HG03442 (cell line): ENCODE measurements around the gene PMVK.

ENCODE experiments used
- ATAC-seq: cut with Tn5 transposase; IDR thresholded peaks from one replicate; pipeline ENCODE4 v1.9.1; 2021; ENCODE audit warnings: mild to moderate bottlenecking, moderate library complexity; ENCODE audit not compliant: unreplicated experiment

Gene PMVK

DNA sequence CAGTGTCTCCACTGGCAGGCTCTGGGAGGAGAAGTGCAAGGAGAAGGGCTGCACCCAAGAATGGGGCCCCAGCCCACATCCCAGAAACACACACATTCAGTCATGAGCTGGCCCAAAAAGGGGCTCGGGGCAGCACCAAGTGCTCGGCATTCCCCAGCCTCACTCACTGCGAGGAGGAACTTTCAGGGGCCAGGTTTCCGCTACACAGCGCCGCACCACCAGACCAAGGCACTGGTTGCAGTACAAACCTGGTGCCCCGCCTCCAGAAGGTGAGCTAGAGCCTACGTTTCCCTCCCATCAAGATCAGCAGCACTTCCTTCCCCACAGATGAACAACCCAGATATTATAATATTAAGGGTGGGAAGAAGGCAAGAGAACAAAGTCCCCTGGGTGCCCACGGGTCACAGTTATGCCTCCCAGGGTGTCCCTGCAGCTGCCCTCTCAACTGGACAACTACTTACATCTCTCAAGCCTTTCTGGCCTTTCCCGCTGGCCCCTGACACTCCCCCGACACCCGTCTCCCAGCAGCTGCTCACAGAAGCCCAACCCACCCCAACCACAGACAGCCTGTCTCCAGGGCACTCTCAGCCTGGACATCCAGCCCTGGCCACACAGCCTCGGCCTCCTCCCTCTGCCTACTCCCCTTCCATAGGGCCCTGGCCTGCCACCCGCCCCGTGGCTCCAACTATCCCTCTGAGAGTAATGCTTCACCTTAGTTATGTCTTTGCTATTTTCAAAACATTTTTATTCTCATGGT lies 15.6 kb upstream of the PMVK start:
- ATAC-seq, result no peak

- ATAC-seq, result no peak
Measured at GRCh38 chr1:154948079-154948478, 11.6 kb upstream of the PMVK start.

GRCh38 chr1:154945962-154946850 lies 9.7 kb upstream of the PMVK start:
- ATAC-seq, result no peak

- no peak for ATAC-seq
Measured at GRCh38 chr1:154945160-154945961, 8.8 kb upstream of the PMVK start.

DNA sequence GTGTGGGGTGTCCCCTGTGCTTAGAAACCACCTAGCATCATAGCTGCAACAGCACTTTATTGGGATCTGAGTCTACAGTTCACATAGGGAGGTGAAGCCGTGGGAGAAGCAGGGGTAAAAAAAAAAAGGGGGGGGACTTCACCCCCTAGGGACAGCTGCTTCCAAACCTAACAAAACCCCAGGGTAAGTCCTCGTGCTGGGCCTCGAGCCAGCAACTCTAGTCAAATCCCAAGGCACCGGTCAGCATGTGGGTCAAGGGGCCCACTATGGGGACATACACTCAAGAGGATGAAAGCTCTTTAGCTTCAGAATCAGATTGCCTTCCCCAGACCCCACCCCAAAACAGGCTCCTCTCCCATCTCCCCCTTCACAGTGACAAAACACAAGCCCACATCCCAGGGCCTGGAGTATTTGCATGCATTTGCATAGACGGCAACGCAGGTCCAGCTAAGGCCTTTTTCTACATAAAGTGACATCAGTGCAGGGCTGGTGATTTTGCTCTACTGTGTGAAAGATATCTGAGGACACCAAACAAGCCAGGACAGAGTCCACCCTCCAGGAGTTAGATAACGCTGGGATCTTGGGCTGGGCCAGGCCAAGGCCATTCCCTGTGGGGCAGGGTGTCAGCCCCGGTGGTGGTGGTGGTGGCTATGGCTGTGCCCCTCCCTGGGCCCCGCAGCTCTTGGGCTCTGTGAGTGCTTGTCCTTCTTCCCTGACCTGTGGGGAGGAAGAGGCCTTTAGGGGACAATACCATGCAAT lies 8.1 kb upstream of the PMVK start:
- no peak for ATAC-seq

DNA sequence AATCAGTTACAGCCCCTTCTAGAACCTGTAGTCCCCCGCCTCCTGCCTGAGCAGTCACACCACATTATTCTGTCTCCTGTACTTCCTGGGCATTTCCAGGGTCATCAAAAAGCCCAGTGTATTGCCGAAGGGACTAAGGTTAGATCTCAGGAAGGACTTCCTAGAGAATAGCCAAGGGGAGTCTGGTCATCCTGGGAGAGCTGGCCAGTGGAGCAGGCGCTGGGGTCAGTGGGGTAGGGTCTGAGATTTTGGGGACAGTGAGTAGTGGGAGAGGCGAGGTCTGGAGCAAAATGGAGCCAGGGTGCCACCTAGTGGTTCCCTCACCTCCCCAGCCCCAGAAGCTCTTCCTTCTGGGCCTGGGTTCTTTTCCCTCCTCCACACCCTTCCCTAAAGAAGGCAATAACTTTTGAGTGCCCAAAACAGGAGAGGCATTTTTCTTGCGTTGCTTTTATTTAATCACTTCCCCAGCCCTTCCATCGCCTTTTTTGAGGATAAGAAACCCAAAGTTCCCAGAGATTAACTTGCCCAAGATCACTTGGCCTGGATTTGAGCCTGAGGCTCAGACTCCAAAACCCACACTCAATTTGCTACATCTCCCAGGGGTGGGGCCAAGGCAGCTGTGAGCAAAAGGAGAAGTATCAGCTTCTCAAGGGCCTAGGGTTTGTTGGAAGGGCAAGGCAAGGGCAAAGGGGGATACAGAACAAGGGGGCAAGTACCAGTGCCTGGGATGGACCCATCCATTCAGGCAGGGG lies 7.3 kb upstream of the PMVK start:
- ATAC-seq, result no peak

GRCh38 chr1:154941333-154942013 lies 5.0 kb upstream of the PMVK start:
- no peak for ATAC-seq

GRCh38 chr1:154940651-154941194 lies 4.2 kb upstream of the PMVK start:
- ATAC-seq, result no peak

- no peak for ATAC-seq
Measured at GRCh38 chr1:154940213-154940560, 3.7 kb upstream of the PMVK start.

DNA sequence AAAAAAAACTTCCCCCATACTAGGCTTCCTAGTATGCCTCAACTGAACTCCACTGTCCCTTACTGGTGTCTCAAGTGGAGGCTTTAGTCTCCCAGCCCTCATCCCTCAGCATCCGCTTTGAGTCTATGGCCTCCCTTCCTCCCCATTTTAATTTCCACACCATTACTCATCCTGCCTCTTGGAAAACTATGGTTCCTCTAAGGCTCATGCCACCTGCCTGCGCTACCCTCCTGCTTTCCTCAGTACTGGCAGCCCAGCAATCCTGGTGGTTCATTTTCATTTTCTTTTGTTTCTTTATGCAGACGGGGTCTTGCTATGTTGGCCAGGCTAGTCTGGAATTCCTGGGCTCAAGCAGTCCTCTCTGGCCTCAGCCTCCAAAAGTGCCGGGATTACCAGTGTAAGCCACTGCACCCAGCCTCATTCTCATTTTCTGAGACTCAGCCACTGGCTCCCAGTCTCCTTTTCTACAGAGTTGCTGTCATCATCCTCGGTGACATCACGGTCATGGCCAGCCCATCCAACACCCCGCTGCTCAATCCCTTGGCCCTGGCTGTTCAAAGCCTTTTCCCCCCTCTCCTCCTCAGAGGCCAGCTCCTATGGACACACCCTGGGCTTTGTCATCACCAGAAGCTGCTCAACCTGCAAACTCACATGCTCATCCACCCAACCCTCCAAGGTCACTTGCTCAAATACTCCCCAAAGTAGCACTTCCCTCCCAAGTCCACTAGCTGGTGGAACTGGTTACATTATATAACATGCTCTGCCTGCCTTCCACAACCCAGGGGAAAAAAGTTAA lies 2.3 kb upstream of the PMVK start:
- no peak for ATAC-seq

GRCh38 chr1:154937988-154938386 lies 1.5 kb upstream of the PMVK start:
- ATAC-seq, result no peak

GRCh38 chr1:154937085-154937987 lies 817 bp upstream of the PMVK start:
- peak; percentile 35 for ATAC-seq

- peak; percentile 1 for ATAC-seq
Measured at GRCh38 chr1:154935749-154936554, 567 bp downstream of the PMVK start.

DNA sequence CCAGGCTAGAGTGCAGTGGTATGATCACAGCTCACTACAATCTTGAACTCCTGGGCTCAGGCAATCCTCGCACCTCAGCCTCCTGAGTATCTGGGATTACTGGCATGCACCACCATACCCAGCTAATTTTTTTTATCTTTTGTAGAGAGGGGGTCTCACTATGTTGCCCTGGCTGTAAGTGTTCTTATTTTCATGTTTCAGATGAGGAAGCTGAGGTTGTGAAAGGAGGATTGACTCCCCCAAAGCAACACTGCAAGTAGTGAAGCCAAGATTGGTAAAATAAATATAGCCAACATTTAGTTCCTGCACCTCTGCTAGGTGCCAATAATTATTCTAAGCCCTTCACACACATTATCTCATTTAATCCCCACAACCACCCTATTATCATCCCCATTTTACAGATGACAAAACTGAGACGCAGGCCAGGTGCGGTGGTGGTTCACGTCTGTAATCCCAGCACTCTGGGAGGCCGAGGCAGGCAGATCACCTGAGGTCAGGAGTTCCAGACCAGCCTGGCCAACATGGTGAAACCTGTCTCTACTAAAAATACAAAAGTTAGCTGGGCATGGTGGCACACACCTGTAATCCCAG lies 2.1 kb downstream of the PMVK start:
- no peak for ATAC-seq

DNA sequence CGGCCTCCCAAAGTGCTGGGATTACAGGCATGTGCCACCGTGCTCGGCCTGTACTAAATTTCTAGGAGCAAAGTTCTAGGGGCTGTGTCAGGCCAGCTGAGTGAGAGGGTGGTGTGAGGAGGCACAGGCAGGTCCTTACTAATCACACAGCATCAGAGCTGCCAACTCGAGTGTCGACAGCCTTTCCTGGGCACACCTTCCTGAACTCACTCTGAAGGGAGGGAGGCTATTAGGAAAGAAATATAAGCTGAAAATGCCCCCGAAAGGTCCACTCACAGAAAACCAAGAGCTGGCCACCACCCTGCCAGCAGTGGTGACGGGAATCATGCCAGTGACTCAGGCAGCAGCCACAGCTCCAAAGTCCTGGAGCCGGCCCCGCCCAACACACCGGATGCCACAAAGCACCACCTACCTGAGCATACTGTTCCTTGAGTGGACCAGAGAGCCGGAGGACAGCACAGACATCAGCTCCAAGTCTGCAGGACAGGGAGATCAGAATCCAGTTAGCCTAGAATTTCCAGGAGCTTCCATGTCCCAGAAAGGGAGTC lies 4.5 kb downstream of the PMVK start:
- ATAC-seq, result no peak

DNA sequence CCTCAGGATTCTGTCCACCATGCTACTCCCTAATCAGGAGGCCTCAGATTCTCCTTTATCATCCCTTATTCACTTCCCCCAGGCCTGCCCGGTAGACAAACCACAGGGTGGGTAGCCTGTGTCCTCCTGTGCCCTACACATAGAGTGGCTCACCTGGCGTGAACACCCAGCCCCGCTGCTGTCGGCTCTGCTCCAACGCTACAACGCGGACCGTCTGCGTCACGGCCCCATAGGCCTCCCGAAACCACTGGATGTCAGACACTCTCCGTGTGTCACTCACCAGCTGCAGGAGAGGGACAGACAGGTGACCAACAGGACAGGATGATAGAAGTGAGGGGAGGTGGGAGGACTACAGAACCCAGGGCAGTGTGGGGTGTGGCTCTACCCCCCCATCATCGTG lies 10.3 kb downstream of the PMVK start:
- ATAC-seq, result no peak
